Lung (tissue), 12 donors: ENCODE measurements around the gene MED6. TPM values are rescaled to one million over a fixed set of nuclear protein-coding genes. Genes with fewer than 3 reads are reported as not detected.
A peak's percentile ranks its signal among the peaks of the same experiment; 100 is the strongest.

Source experiments
- ATAC-seq: fragments of 200-7000 bp; cut with Tn5 transposase; one replicate; pipeline ENCODE4 v1.9.1; 2020; ENCODE audit warnings: moderate number of reproducible peaks; ENCODE audit not compliant: insufficient read depth, low FRiP score
- DNase-seq, 3 donors: peaks; one replicate each; pipeline ENCODE4 v3.0.0-alpha.2; 2013 to 2017
- H3K27ac ChIP-seq, 2 donors: one replicate each; pipeline ENCODE4 v1.5.1; 2013; ENCODE audit warnings: mild to moderate bottlenecking in 2 of 2, moderate library complexity in 2 of 2, control low read depth in 1 of 2, inconsistent platforms in 1 of 2, low read depth in 1 of 2, low read length in 1 of 2
- H3K27me3 ChIP-seq, 3 donors: one replicate each; pipeline ENCODE4 v1.5.1; 2013; ENCODE audit warnings: low read length in 2 of 3; ENCODE audit not compliant: control insufficient read depth in 3 of 3, insufficient read depth in 3 of 3
- H3K36me3 ChIP-seq, 4 donors: one replicate each; pipeline ENCODE4 v1.5.1; 2013; ENCODE audit warnings: low read length in 4 of 4, mild to moderate bottlenecking in 1 of 4, moderate library complexity in 1 of 4; ENCODE audit not compliant: control insufficient read depth in 4 of 4, insufficient read depth in 4 of 4
- H3K4me1 ChIP-seq, 5 donors: one replicate each; pipeline ENCODE4 v1.5.1; 2013; ENCODE audit warnings: low read length in 5 of 5, mild to moderate bottlenecking in 2 of 5, moderate library complexity in 1 of 5; ENCODE audit not compliant: control insufficient read depth in 5 of 5, insufficient read depth in 5 of 5
- H3K4me3 ChIP-seq: one replicate; pipeline ENCODE4 v1.5.1; 2013; ENCODE audit warnings: mild to moderate bottlenecking, control low read depth, moderate library complexity
- H3K9ac ChIP-seq, 2 donors: one replicate each; pipeline ENCODE4 v1.5.1; 2013; ENCODE audit warnings: low read length in 2 of 2, control low read depth in 1 of 2; ENCODE audit not compliant: insufficient read depth in 1 of 2
- H3K9me3 ChIP-seq, 4 donors: one replicate each; pipeline ENCODE4 v1.5.1; 2013; ENCODE audit warnings: low read length in 3 of 4, mild to moderate bottlenecking in 1 of 4, moderate library complexity in 1 of 4; ENCODE audit not compliant: control insufficient read depth in 4 of 4, insufficient read depth in 3 of 4
- CTCF ChIP-seq: IDR thresholded peaks from 2 replicates; pipeline ENCODE4 v1.5.1; 2012; ENCODE audit warnings: mild to moderate bottlenecking; ENCODE audit errors: control extremely low read depth, extremely low read depth
- WGBS, 2 donors: extraction: QIAGEN DNeasy Blood & Tissue Kit; methylation state at CpG; one replicate each; pipeline ENCODE4 v1.1.7; 2013; 5-methylcytosine and 5-hydroxymethylcytosine counted together
- polyA plus RNA-seq, 2 donors: library from polyadenylated mRNA; stranded (reverse); fragments of 200-250 nt; gene quantifications; one replicate each; pipeline ENCODE4 v1.2.1, GENCODE V29; 2013
- total RNA-seq, 2 donors: library from RNA; depleted of rRNA in 1 of 2; stranded (reverse); fragments of >200 nt in 1 of 2; gene quantifications; one replicate each; pipeline ENCODE4 v1.2.1, GENCODE V29; 2014 to 2021
- donor health status: control.
- donor health status: control.
- donor health status: Bipolar disorder and iron deficiency.
- donor health status: healthy.
- donor health status: DM: yes; HTN: yes; CAD: no.

The MED6 gene
- total and polyA plus RNA-seq, 4 donors = 17.5 to 61.9 (median 22.9) TPM

GRCh38 chr14:70558356-70558755 lies 42.1 kb downstream of the MED6 start:
- Histone ChIP-seq H3K9ac (no peak overlapping the region), H3K4me1 (no peaks in the 10 kb centered on the region), H3K36me3 (peaks cover 2 to 10% (median 4%) of the 10 kb centered on the region in 4 donors), H3K4me3 (no peak overlapping the region), H3K9me3 (peaks cover 0 to 4% (median 0%) of the 10 kb centered on the region in 4 donors), H3K27ac (no peak overlapping the region), H3K27me3 (no peaks in the 10 kb centered on the region)
- ATAC-seq = no peak
- DNase-seq = no peak
- no peak for TF ChIP-seq CTCF

GRCh38 chr14:70555890-70556289 lies 44.6 kb downstream of the MED6 start:
- H3K36me3 ChIP-seq = no peaks in the 10 kb centered on the region
- no peaks in the 10 kb centered on the region for H3K27me3 ChIP-seq
- ATAC-seq (no peak), DNase-seq (peak; percentile 20 to 37 (median 21))
- 44 to 48% methylated on average over 19 of the region's 19 CpGs for WGBS, 2 donors
- no peak overlapping the region for H3K4me3 ChIP-seq
- no peak overlapping the region for H3K9ac ChIP-seq
- no peak overlapping the region for H3K27ac ChIP-seq
- H3K4me1 ChIP-seq = no peaks in the 10 kb centered on the region
- no peak for TF ChIP-seq CTCF
- H3K9me3 ChIP-seq = no peaks in the 10 kb centered on the region

GRCh38 chr14:70538087-70538486 lies 62.4 kb downstream of the MED6 start:
- H3K4me1 ChIP-seq = no peaks in the 10 kb centered on the region
- 91 to 95% methylated on average over 5 of the region's 5 CpGs for WGBS, 2 donors
- no peak overlapping the region for H3K27ac ChIP-seq
- ATAC-seq = no peak
- no peak for TF ChIP-seq CTCF
- H3K4me3 ChIP-seq = no peak overlapping the region
- H3K9ac ChIP-seq = no peak overlapping the region
- no peak for DNase-seq
- H3K9me3 ChIP-seq = peaks cover 0 to 7% (median 2%) of the 10 kb centered on the region in 4 donors
- H3K36me3 ChIP-seq = no peaks in the 10 kb centered on the region
- H3K27me3 ChIP-seq = no peaks in the 10 kb centered on the region

- DNase-seq = no peak
- H3K27ac ChIP-seq = no peak overlapping the region
- no peak overlapping the region for H3K4me3 ChIP-seq
- H3K9ac ChIP-seq = no peak overlapping the region
- H3K9me3 ChIP-seq = peaks cover 0 to 7% (median 2%) of the 10 kb centered on the region in 4 donors
- WGBS, 2 donors = 51 to 83% methylated on average over 1 of the region's 1 CpG
- no peak for TF ChIP-seq CTCF
- no peaks in the 10 kb centered on the region for H3K27me3 ChIP-seq
- peaks cover 0 to 3% (median 0%) of the 10 kb centered on the region in 4 donors for H3K36me3 ChIP-seq
- no peak for ATAC-seq
- no peaks in the 10 kb centered on the region for H3K4me1 ChIP-seq
Observed at GRCh38 chr14:70536830-70537229, 63.6 kb downstream of the MED6 start.
